Measurements from ENCODE around the gene TMEM267. TPM values are rescaled to one million over a fixed set of nuclear protein-coding genes. Genes with fewer than 3 reads are reported as not detected.
"Not testable (repeated sequence)": the region's sequence is repeated elsewhere in the genome, so short reads cannot be mapped to it uniquely, and the experiment has no call there.

The TMEM267 gene
- polyA plus RNA-seq, 3 donors from 2014 or later, result 17.7 to 20.2 (median 19.6) TPM

GRCh38 chr5:43411495-43411894 lies 72.2 kb downstream of the TMEM267 start:
- no peaks in the 10 kb centered on the region for H3K36me3 Mint-ChIP-seq
- peaks cover 0 to 6% (median 5%) of the 10 kb centered on the region in 6 donors for H3K9me3 Mint-ChIP-seq
- H3K4me3 Mint-ChIP-seq, result no peak overlapping the region
- DNase-seq, result no peak
- H3K4me1 Mint-ChIP-seq, result no peaks in the 10 kb centered on the region
- H3K27ac Mint-ChIP-seq, result no peak overlapping the region
- H3K27me3 Mint-ChIP-seq (ENCODE audit: low read depth in 3 of 3), result peaks cover 2 to 5% (median 4%) of the 10 kb centered on the region in 3 donors

GRCh38 chr5:43410414-43410813 lies 73.3 kb downstream of the TMEM267 start:
- peaks cover 0 to 10% (median 7%) of the 10 kb centered on the region in 6 donors for H3K9me3 Mint-ChIP-seq
- no peaks in the 10 kb centered on the region for H3K4me1 Mint-ChIP-seq
- H3K36me3 Mint-ChIP-seq, result no peaks in the 10 kb centered on the region
- no peak for DNase-seq
- H3K27me3 Mint-ChIP-seq (ENCODE audit: low read depth in 3 of 3), result peaks cover 2 to 5% (median 4%) of the 10 kb centered on the region in 3 donors
- no peak overlapping the region for H3K4me3 Mint-ChIP-seq
- H3K27ac Mint-ChIP-seq, result no peak overlapping the region

- Mint-ChIP-seq H3K36me3 (no peaks in the 10 kb centered on the region), H3K4me1 (no peaks in the 10 kb centered on the region), H3K27me3 (ENCODE audit: low read depth in 3 of 3) (peaks cover 2 to 5% (median 4%) of the 10 kb centered on the region in 3 donors), H3K9me3 (peaks cover 0 to 15% (median 12%) of the 10 kb centered on the region in 6 donors), H3K4me3 (no peak overlapping the region), H3K27ac (no peak overlapping the region)
- DNase-seq, result no peak
These were observed 73.8 kb downstream of the TMEM267 start for GRCh38 chr5:43409809-43410271.

GRCh38 chr5:43402524-43403066 lies 81.1 kb downstream of the TMEM267 start:
- H3K36me3 Mint-ChIP-seq; H3K27ac Mint-ChIP-seq; H3K4me3 Mint-ChIP-seq; DNase-seq; H3K4me1 Mint-ChIP-seq; H3K27me3 Mint-ChIP-seq (ENCODE audit: low read depth in 3 of 3): not testable (repeated sequence)
- peaks cover 0 to 23% (median 15%) of the 10 kb centered on the region in 6 donors for H3K9me3 Mint-ChIP-seq

- Mint-ChIP-seq H3K4me1 (peaks cover 6 to 12% of the 10 kb centered on the region in 2 donors), H3K36me3 (peaks cover 3 to 7% (median 3%) of the 10 kb centered on the region in 3 donors), H3K9me3 (peaks cover 0 to 20% (median 14%) of the 10 kb centered on the region in 6 donors), H3K27me3 (ENCODE audit: low read depth in 3 of 3) (peaks cover 2 to 4% (median 4%) of the 10 kb centered on the region in 3 donors), H3K4me3 (no peak overlapping the region), H3K27ac (no peak overlapping the region)
- DNase-seq, result no peak
These were observed 81.8 kb downstream of the TMEM267 start for GRCh38 chr5:43401827-43402226.

GRCh38 chr5:43400082-43400481 lies 83.6 kb downstream of the TMEM267 start:
- H3K27me3 Mint-ChIP-seq (ENCODE audit: low read depth in 3 of 3), result peaks cover 2 to 4% (median 4%) of the 10 kb centered on the region in 3 donors
- H3K27ac Mint-ChIP-seq, result no peak overlapping the region
- H3K36me3 Mint-ChIP-seq, result peaks cover 3 to 7% (median 3%) of the 10 kb centered on the region in 3 donors
- no peak overlapping the region for H3K4me3 Mint-ChIP-seq
- DNase-seq, result no peak
- peaks cover 19 to 21% of the 10 kb centered on the region in 2 donors for H3K4me1 Mint-ChIP-seq
- H3K9me3 Mint-ChIP-seq, result peaks cover 0 to 12% (median 6%) of the 10 kb centered on the region in 6 donors

GRCh38 chr5:43396762-43397304 lies 86.8 kb downstream of the TMEM267 start:
- peak overlapping the region; percentile 87 to 97 (median 90) for H3K27ac Mint-ChIP-seq
- peaks cover 0 to 2% (median 0%) of the 10 kb centered on the region in 3 donors for H3K27me3 Mint-ChIP-seq (ENCODE audit: low read depth in 3 of 3)
- peaks cover 0 to 4% (median 0%) of the 10 kb centered on the region in 3 donors for H3K36me3 Mint-ChIP-seq
- DNase-seq, result peak; percentile 70 to 77 (median 74)
- no peaks in the 10 kb centered on the region for H3K9me3 Mint-ChIP-seq
- peaks cover 24 to 27% of the 10 kb centered on the region in 2 donors for H3K4me1 Mint-ChIP-seq
- H3K4me3 Mint-ChIP-seq, result peak overlapping the region; percentile 94 to 99 (median 95)

Other genes starting within 250 kb of the TMEM267 start
- 10 to 100 TPM; 10.9 to 16.4 (median 11.9) TPM for gene HMGCS1, start 170.5 kb downstream of the TMEM267 start, polyA plus RNA-seq
- 10 to 100 TPM in 1 of 3 donors, 1 to 10 TPM in 2; 5.0 to 12.1 (median 8.6) TPM for gene CCL28, start 71.5 kb downstream of the TMEM267 start, polyA plus RNA-seq
- gene C5orf34, start 31.3 kb upstream of the TMEM267 start, polyA plus RNA-seq, result 1 to 10 TPM; 1.3 to 3.3 (median 1.5) TPM
- 10 to 100 TPM; 28.4 to 30.3 (median 29.4) TPM for gene PAIP1, start 73.2 kb upstream of the TMEM267 start, polyA plus RNA-seq
- 10 to 100 TPM; 49.5 to 78.0 (median 60.6) TPM for gene NNT, start 119.3 kb upstream of the TMEM267 start, polyA plus RNA-seq

All from immature natural killer cell (primary cell).